Measurements from ENCODE around the gene STK32C.

Gene STK32C

GRCh38 chr10:132347211-132347930 lies 39.6 kb upstream of the STK32C start:
- Histone ChIP-seq H3K9ac (ENCODE audit: low read length) (no peak overlapping the region), H2BK12ac (ENCODE audit: low read length) (no peak overlapping the region), H3K4me2 (ENCODE audit: low read length) (no peak overlapping the region), H3K36me3 (ENCODE audit: control insufficient read depth in 1 of 2, insufficient read depth in 2 of 2, low read length in 2 of 2) (no peaks in the 10 kb centered on the region), H3K27ac (ENCODE audit: low read depth, low read length) (no peak overlapping the region), H3K4me3 (ENCODE audit: low read depth, low read length) (peak overlapping the region; percentile 15), H3K79me2 (ENCODE audit: control insufficient read depth, insufficient read depth, low read length, poor library complexity) (no peaks in the 10 kb centered on the region), H3K79me1 (ENCODE audit: low read length) (no peaks in the 10 kb centered on the region), H3K18ac (ENCODE audit: low read length) (no peak overlapping the region), H2AFZ (ENCODE audit: insufficient read depth, low read length, poor library complexity) (no peak overlapping the region), H3K9me3 (ENCODE audit: insufficient read depth, low read depth, low read length) (no peaks in the 10 kb centered on the region), H4K12ac (ENCODE audit: low read depth, low read length) (no peak overlapping the region), H4K91ac (ENCODE audit: low read depth, low read length) (no peak overlapping the region), H3K14ac (ENCODE audit: low read length) (no peak overlapping the region), H4K8ac (ENCODE audit: low read depth, low read length) (no peak overlapping the region), H2BK5ac (ENCODE audit: low read depth, low read length, poor library complexity) (no peak overlapping the region), H3K4me1 (ENCODE audit: control insufficient read depth in 1 of 2, insufficient read depth in 2 of 2, low read length in 2 of 2) (no peaks in the 10 kb centered on the region), H3K27me3 (ENCODE audit: insufficient read depth, low read length) (no peaks in the 10 kb centered on the region), H2AK5ac (ENCODE audit: low read length) (no peak overlapping the region), H3K23ac (ENCODE audit: low read length) (no peak overlapping the region), H2BK120ac (ENCODE audit: insufficient read depth, low read length, poor library complexity) (no peak overlapping the region), H3K4ac (ENCODE audit: low read depth, low read length) (no peak overlapping the region)
- no peak for DNase-seq
- no CpG with 5 or more reads among the region's 23 CpGs for WGBS (ENCODE audit: extremely low coverage, insufficient coverage, insufficient read length)

GRCh38 chr10:132346806-132347205 lies 39.1 kb upstream of the STK32C start:
- Histone ChIP-seq H3K36me3 (ENCODE audit: control insufficient read depth in 1 of 2, insufficient read depth in 2 of 2, low read length in 2 of 2) (no peaks in the 10 kb centered on the region), H3K18ac (ENCODE audit: low read length) (no peak overlapping the region), H3K79me2 (ENCODE audit: control insufficient read depth, insufficient read depth, low read length, poor library complexity) (no peaks in the 10 kb centered on the region), H3K14ac (ENCODE audit: low read length) (no peak overlapping the region), H3K4me2 (ENCODE audit: low read length) (no peak overlapping the region), H3K9me3 (ENCODE audit: insufficient read depth, low read depth, low read length) (no peaks in the 10 kb centered on the region), H2BK12ac (ENCODE audit: low read length) (no peak overlapping the region), H2AFZ (ENCODE audit: insufficient read depth, low read length, poor library complexity) (no peak overlapping the region), H3K4ac (ENCODE audit: low read depth, low read length) (no peak overlapping the region), H3K4me3 (ENCODE audit: low read depth, low read length) (no peak overlapping the region), H4K8ac (ENCODE audit: low read depth, low read length) (no peak overlapping the region), H3K4me1 (ENCODE audit: control insufficient read depth in 1 of 2, insufficient read depth in 2 of 2, low read length in 2 of 2) (no peaks in the 10 kb centered on the region), H3K27me3 (ENCODE audit: insufficient read depth, low read length) (no peaks in the 10 kb centered on the region), H3K79me1 (ENCODE audit: low read length) (no peaks in the 10 kb centered on the region), H2BK5ac (ENCODE audit: low read depth, low read length, poor library complexity) (no peak overlapping the region), H4K91ac (ENCODE audit: low read depth, low read length) (no peak overlapping the region), H4K12ac (ENCODE audit: low read depth, low read length) (no peak overlapping the region), H2BK120ac (ENCODE audit: insufficient read depth, low read length, poor library complexity) (no peak overlapping the region), H3K23ac (ENCODE audit: low read length) (no peak overlapping the region), H3K27ac (ENCODE audit: low read depth, low read length) (no peak overlapping the region), H3K9ac (ENCODE audit: low read length) (no peak overlapping the region), H2AK5ac (ENCODE audit: low read length) (no peak overlapping the region)
- WGBS (ENCODE audit: extremely low coverage, insufficient coverage, insufficient read length): no CpG with 5 or more reads among the region's 9 CpGs
- no peak for DNase-seq

GRCh38 chr10:132345345-132345744 lies 37.6 kb upstream of the STK32C start:
- DNase-seq: no peak
- Histone ChIP-seq H3K18ac (ENCODE audit: low read length) (no peak overlapping the region), H3K79me1 (ENCODE audit: low read length) (no peaks in the 10 kb centered on the region), H4K91ac (ENCODE audit: low read depth, low read length) (no peak overlapping the region), H3K27me3 (ENCODE audit: insufficient read depth, low read length) (no peaks in the 10 kb centered on the region), H3K4ac (ENCODE audit: low read depth, low read length) (no peak overlapping the region), H3K4me2 (ENCODE audit: low read length) (no peak overlapping the region), H2BK12ac (ENCODE audit: low read length) (no peak overlapping the region), H3K23ac (ENCODE audit: low read length) (no peak overlapping the region), H4K12ac (ENCODE audit: low read depth, low read length) (no peak overlapping the region), H2AFZ (ENCODE audit: insufficient read depth, low read length, poor library complexity) (no peak overlapping the region), H3K36me3 (ENCODE audit: control insufficient read depth in 1 of 2, insufficient read depth in 2 of 2, low read length in 2 of 2) (no peaks in the 10 kb centered on the region), H3K4me1 (ENCODE audit: control insufficient read depth in 1 of 2, insufficient read depth in 2 of 2, low read length in 2 of 2) (no peaks in the 10 kb centered on the region), H3K4me3 (ENCODE audit: low read depth, low read length) (no peak overlapping the region), H3K79me2 (ENCODE audit: control insufficient read depth, insufficient read depth, low read length, poor library complexity) (no peaks in the 10 kb centered on the region), H3K14ac (ENCODE audit: low read length) (no peak overlapping the region), H2BK120ac (ENCODE audit: insufficient read depth, low read length, poor library complexity) (no peak overlapping the region), H3K9me3 (ENCODE audit: insufficient read depth, low read depth, low read length) (no peaks in the 10 kb centered on the region), H4K8ac (ENCODE audit: low read depth, low read length) (no peak overlapping the region), H2BK5ac (ENCODE audit: low read depth, low read length, poor library complexity) (no peak overlapping the region), H2AK5ac (ENCODE audit: low read length) (no peak overlapping the region), H3K27ac (ENCODE audit: low read depth, low read length) (no peak overlapping the region), H3K9ac (ENCODE audit: low read length) (no peak overlapping the region)
- WGBS (ENCODE audit: extremely low coverage, insufficient coverage, insufficient read length): no CpG with 5 or more reads among the region's 7 CpGs

- Histone ChIP-seq H4K12ac (ENCODE audit: low read depth, low read length) (no peak overlapping the region), H3K36me3 (ENCODE audit: control insufficient read depth in 1 of 2, insufficient read depth in 2 of 2, low read length in 2 of 2) (no peaks in the 10 kb centered on the region), H2BK120ac (ENCODE audit: insufficient read depth, low read length, poor library complexity) (no peak overlapping the region), H3K4me3 (ENCODE audit: low read depth, low read length) (no peak overlapping the region), H3K18ac (ENCODE audit: low read length) (no peak overlapping the region), H3K27ac (ENCODE audit: low read depth, low read length) (no peak overlapping the region), H3K79me2 (ENCODE audit: control insufficient read depth, insufficient read depth, low read length, poor library complexity) (no peaks in the 10 kb centered on the region), H3K4ac (ENCODE audit: low read depth, low read length) (no peak overlapping the region), H3K9me3 (ENCODE audit: insufficient read depth, low read depth, low read length) (no peaks in the 10 kb centered on the region), H3K4me1 (ENCODE audit: control insufficient read depth in 1 of 2, insufficient read depth in 2 of 2, low read length in 2 of 2) (no peaks in the 10 kb centered on the region), H2BK12ac (ENCODE audit: low read length) (no peak overlapping the region), H4K8ac (ENCODE audit: low read depth, low read length) (no peak overlapping the region), H3K27me3 (ENCODE audit: insufficient read depth, low read length) (no peaks in the 10 kb centered on the region), H3K79me1 (ENCODE audit: low read length) (no peaks in the 10 kb centered on the region), H3K23ac (ENCODE audit: low read length) (no peak overlapping the region), H4K91ac (ENCODE audit: low read depth, low read length) (no peak overlapping the region), H2BK5ac (ENCODE audit: low read depth, low read length, poor library complexity) (no peak overlapping the region), H3K9ac (ENCODE audit: low read length) (no peak overlapping the region), H3K14ac (ENCODE audit: low read length) (no peak overlapping the region), H3K4me2 (ENCODE audit: low read length) (no peak overlapping the region), H2AK5ac (ENCODE audit: low read length) (no peak overlapping the region), H2AFZ (ENCODE audit: insufficient read depth, low read length, poor library complexity) (no peak overlapping the region)
- no CpG with 5 or more reads among the region's 6 CpGs for WGBS (ENCODE audit: extremely low coverage, insufficient coverage, insufficient read length)
- DNase-seq: no peak
These were observed 36.6 kb upstream of the STK32C start for GRCh38 chr10:132344386-132344785.

All from trophoblast cell (in vitro differentiated cells and primary cell).